Vagina (tissue), 2 donors: ENCODE measurements around the gene RAI2. TPM values are rescaled to one million over a fixed set of nuclear protein-coding genes. Genes with fewer than 3 reads are reported as not detected.
"Not testable (repeated sequence)": the region's sequence is repeated elsewhere in the genome, so short reads cannot be mapped to it uniquely, and the experiment has no call there.

Experiments used
- DNase-seq, 2 donors: peaks; one replicate each; pipeline ENCODE4 v3.0.0-alpha.2; 2017; ENCODE audit errors: extremely low spot score in 2 of 2
- H3K27ac ChIP-seq: fragments of 200-600 bp; sonication (generic); one replicate; pipeline ENCODE4 v1.5.1; 2019
- H3K27me3 ChIP-seq: fragments of 200-600 bp; sonication (generic); one replicate; pipeline ENCODE4 v1.5.1; 2019
- H3K36me3 ChIP-seq, 2 donors: fragments of 200-600 bp; sonication (generic); one replicate each; pipeline ENCODE4 v1.5.1; 2017 to 2019
- H3K4me1 ChIP-seq: fragments of 200-600 bp; sonication (generic); one replicate; pipeline ENCODE4 v1.5.1; 2019
- H3K4me3 ChIP-seq, 2 donors: fragments of 200-600 bp; sonication (generic); 1 replicate in 1 of 2; 2 replicates in 1 of 2; pipeline ENCODE4 v1.5.1; 2016 to 2019
- H3K9me3 ChIP-seq: fragments of 200-600 bp; sonication (generic); one replicate; pipeline ENCODE4 v1.5.1; 2019
- POLR2A ChIP-seq, 2 donors: fragments of 450-650 bp; IDR thresholded peaks; one replicate each; pipeline ENCODE4 v1.6.1; 2017; ENCODE audit warnings: antibody characterized with exemption in 2 of 2, mild to moderate bottlenecking in 2 of 2, moderate library complexity in 2 of 2
- POLR2AphosphoS5 ChIP-seq, 2 donors: sonication (generic); formaldehyde crosslinking; IDR thresholded peaks; one replicate each; pipeline ENCODE4 v1.9.0; 2017; ENCODE audit warnings: antibody characterized with exemption in 2 of 2, mild to moderate bottlenecking in 2 of 2, low read depth in 1 of 2; ENCODE audit not compliant: insufficient read depth in 1 of 2
- intact Hi-C: fragments of 100-400 bp; cut with DNase I; formaldehyde crosslinking; loops from one replicate; pipeline ENCODE4 v1.15.1; 2023
- total RNA-seq: library from RNA; depleted of rRNA; stranded (reverse); fragments of >200 nt; gene quantifications from one replicate; pipeline ENCODE4 v1.2.3, GENCODE V29; 2016
- TF ChIP-seq, protein P1 (sequence below), 3 experiments: fragments of 450-650 bp in 2 of 3; fragments of 200-600 bp in 1 of 3; sonication (generic) in 1 of 3; IDR thresholded peaks; one replicate each; pipeline ENCODE4 v1.5.1; 2017 to 2019; ENCODE audit warnings: antibody characterized with exemption in 3 of 3, mild to moderate bottlenecking in 2 of 3, moderate library complexity in 2 of 3

RAI2 gene
- total RNA-seq, 1 donor from 2014 or later, result 47.4 TPM

DNA sequence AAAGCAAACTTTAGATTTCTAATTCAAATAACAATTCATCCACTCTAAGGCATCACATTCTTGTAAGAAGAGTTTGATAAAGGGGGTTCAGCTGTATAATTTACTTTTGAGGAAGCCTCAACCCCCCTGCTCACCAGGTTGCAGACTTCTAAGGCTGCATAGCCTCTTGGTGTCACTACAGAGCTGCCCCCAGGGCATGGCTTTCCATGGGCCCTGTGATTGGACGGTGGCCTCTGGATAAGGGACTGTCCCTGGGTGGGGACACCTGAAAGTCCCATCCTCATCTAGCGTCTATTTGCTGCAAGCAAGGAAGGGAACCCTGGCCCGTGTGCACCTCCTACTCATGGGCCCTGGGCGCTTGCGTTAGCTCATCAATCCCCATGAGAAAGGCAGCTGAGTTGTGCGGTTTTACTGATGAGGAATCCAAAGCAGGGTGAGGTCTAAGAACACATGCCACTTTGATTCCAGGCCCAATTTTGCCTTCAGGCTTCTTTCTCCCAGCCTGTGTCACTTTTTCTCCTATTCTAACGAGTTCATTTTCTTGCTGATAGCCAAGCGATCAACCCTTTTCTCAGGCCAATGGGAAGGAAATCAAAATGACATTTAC, 72.0 kb downstream of the RAI2 start:
- TF ChIP-seq, protein P1, sequence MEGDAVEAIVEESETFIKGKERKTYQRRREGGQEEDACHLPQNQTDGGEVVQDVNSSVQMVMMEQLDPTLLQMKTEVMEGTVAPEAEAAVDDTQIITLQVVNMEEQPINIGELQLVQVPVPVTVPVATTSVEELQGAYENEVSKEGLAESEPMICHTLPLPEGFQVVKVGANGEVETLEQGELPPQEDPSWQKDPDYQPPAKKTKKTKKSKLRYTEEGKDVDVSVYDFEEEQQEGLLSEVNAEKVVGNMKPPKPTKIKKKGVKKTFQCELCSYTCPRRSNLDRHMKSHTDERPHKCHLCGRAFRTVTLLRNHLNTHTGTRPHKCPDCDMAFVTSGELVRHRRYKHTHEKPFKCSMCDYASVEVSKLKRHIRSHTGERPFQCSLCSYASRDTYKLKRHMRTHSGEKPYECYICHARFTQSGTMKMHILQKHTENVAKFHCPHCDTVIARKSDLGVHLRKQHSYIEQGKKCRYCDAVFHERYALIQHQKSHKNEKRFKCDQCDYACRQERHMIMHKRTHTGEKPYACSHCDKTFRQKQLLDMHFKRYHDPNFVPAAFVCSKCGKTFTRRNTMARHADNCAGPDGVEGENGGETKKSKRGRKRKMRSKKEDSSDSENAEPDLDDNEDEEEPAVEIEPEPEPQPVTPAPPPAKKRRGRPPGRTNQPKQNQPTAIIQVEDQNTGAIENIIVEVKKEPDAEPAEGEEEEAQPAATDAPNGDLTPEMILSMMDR (IDR thresholded peaks at IDR 0.05), result no peak
- no peak for TF ChIP-seq POLR2A (IDR thresholded peaks at IDR 0.05)
- TF ChIP-seq POLR2AphosphoS5 (IDR thresholded peaks at IDR 0.05; ENCODE audit: insufficient read depth in 1 of 2, low read depth in 1 of 2), result no peak
- no peaks in the 10 kb centered on the region for H3K27me3 ChIP-seq
- H3K4me1 ChIP-seq, result no peaks in the 10 kb centered on the region
- H3K36me3 ChIP-seq, result no peaks in the 10 kb centered on the region
- H3K9me3 ChIP-seq, result no peaks in the 10 kb centered on the region
- no peak for DNase-seq
- H3K27ac ChIP-seq, result peak overlapping the region; percentile 33
- no peak overlapping the region for H3K4me3 ChIP-seq
- intact Hi-C loops, result loop anchor here (2.0 kb wide), 1 partner anchor 418 kb away; no protein-coding TSS in a partner anchor

DNA sequence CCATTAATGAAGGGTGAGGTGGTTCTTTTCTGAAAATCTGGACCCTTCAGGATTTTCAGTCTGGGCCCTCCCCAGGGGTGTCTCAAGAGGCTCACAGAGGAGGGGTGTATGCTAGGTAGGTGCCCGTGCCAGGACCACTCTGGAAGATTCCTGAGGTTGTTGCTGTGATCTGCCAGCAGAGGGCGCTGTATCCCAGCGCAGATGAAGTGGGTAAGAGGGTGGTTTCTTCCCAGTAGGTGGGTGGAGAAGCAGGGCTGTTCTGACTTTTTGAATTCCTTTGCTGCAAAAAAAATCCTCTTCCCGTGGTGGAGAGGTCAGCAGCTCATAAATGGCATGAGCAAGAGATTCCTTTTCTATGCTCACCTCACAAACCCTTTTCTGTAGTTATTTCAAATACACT, 72.7 kb downstream of the RAI2 start:
- Histone ChIP-seq H3K9me3 (no peaks in the 10 kb centered on the region), H3K36me3 (no peaks in the 10 kb centered on the region), H3K4me1 (no peaks in the 10 kb centered on the region), H3K27me3 (no peaks in the 10 kb centered on the region), H3K4me3 (no peak overlapping the region), H3K27ac (peak overlapping the region; percentile 31)
- intact Hi-C loops, result loop anchor here (2.0 kb wide), 1 partner anchor 418 kb away; no protein-coding TSS in a partner anchor
- DNase-seq, result no peak
- TF ChIP-seq POLR2A (IDR thresholded peaks at IDR 0.05) (no peak), POLR2AphosphoS5 (IDR thresholded peaks at IDR 0.05; ENCODE audit: insufficient read depth in 1 of 2, low read depth in 1 of 2) (no peak)
- TF ChIP-seq, protein P1 (IDR thresholded peaks at IDR 0.05), result peak in 2 of 3 experiments; percentile 65

DNA sequence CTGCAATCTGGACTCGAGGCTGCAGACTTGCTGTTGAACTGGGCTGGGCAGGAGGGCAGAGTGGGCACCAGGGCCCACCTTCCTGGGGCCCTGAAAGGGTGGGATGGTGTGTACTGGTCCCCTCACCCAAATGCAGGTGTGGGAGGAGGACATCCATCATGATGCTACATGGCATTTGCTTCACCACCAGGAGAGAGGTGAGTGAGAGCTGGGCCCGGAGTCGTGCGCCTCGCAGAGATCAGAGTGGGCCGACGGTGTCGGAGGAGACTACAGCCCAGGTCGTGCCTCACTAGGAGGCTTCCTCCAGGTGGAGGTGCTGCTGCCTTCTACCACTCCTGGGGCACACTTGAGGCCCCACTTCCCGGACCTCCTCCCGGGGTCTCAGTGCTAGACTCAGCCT, 73.5 kb downstream of the RAI2 start:
- intact Hi-C loops, result no loop called here
- H3K36me3 ChIP-seq, result no peaks in the 10 kb centered on the region
- H3K27ac ChIP-seq, result no peak overlapping the region
- no peak overlapping the region for H3K4me3 ChIP-seq
- no peaks in the 10 kb centered on the region for H3K4me1 ChIP-seq
- H3K9me3 ChIP-seq, result no peaks in the 10 kb centered on the region
- TF ChIP-seq POLR2AphosphoS5 (IDR thresholded peaks at IDR 0.05; ENCODE audit: insufficient read depth in 1 of 2, low read depth in 1 of 2) (no peak), POLR2A (IDR thresholded peaks at IDR 0.05) (no peak)
- TF ChIP-seq, protein P1 (IDR thresholded peaks at IDR 0.05), result no peak
- no peak for DNase-seq
- H3K27me3 ChIP-seq, result no peaks in the 10 kb centered on the region

DNA sequence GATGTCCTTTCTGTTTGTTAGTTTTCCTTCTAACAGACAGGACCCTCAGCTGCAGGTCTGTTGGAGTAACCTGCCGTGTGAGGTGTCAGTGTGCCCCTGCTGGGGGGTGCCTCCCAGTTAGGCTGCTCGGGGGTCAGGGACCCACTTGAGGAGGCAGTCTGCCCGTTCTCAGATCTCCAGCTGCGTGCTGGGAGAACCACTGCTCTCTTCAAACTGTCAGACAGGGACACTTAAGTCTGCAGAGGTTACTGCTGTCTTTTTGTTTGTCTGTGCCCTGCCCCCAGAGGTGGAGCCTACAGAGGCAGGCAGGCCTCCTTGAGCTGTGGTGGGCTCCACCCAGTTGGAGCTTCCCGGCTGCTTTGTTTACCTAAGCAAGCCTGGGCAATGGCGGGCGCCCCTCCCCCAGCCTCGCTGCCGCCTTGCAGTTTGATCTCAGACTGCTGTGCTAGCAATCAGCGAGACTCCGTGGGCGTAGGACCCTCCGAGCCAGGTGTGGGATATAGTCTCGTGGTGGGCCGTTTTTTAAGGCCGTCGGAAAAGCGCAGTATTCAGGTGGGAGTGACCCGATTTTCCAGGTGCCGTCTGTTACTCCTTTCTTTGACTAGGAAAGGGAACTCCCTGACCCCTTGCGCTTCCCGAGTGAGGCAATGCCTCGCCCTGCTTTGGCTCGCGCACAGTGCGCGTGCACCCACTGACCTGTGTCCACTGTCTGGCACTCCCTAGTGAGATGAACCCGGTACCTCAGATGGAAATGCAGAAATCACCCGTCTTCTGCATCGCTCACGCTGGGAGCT, 74.3 kb downstream of the RAI2 start:
- DNase-seq, H3K9me3 ChIP-seq, intact Hi-C loops, H3K27me3 ChIP-seq, H3K36me3 ChIP-seq, H3K27ac ChIP-seq, H3K4me1 ChIP-seq: not testable (repeated sequence)
- peak overlapping the region in 1 of 2 donors; percentile 13 for H3K4me3 ChIP-seq

DNA sequence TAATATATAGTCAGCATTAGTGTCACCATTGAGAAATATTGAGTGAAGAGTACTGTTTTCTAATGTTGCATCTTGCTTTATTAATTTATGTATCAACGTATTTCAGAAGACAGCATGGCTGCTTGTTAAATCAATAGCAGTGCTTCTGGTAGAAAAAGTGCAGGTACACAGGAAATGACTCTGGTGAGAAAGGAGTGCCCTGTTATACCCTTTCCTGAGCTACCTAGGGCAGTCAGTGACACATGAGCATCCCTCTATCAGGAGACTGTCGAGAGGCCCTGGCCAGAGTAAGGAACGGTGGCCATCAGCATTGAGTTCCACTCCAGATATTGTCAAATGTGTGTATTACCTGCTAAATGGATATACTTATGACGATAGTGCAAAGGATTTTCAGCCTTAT, 81.7 kb downstream of the RAI2 start:
- no peaks in the 10 kb centered on the region for H3K36me3 ChIP-seq
- no peaks in the 10 kb centered on the region for H3K27me3 ChIP-seq
- intact Hi-C loops, result no loop called here
- no peaks in the 10 kb centered on the region for H3K9me3 ChIP-seq
- DNase-seq, result no peak
- no peak overlapping the region for H3K27ac ChIP-seq
- no peaks in the 10 kb centered on the region for H3K4me1 ChIP-seq
- no peak overlapping the region for H3K4me3 ChIP-seq
- TF ChIP-seq, protein P1 (IDR thresholded peaks at IDR 0.05), result no peak
- TF ChIP-seq POLR2A (IDR thresholded peaks at IDR 0.05), result no peak
